Prostate gland (tissue), 2 donors: ENCODE measurements around the gene CD70.

ENCODE experiments used
- POLR2AphosphoS5 ChIP-seq: sonication (generic); formaldehyde crosslinking; IDR thresholded peaks from one replicate; pipeline ENCODE4 v1.6.1; 2017; ENCODE audit warnings: antibody characterized with exemption
- TF ChIP-seq, protein P1 (sequence below), 4 experiments: fragments of 200-600 bp in 2 of 4; fragments of 450-650 bp in 2 of 4; sonication (generic) in 2 of 4; IDR thresholded peaks; 1 replicate in 3 of 4; 2 replicates in 1 of 4; pipeline ENCODE4 v1.5.1; 2016 to 2019; ENCODE audit warnings: antibody characterized with exemption in 4 of 4, mild to moderate bottlenecking in 2 of 4, moderate library complexity in 2 of 4

DNA sequence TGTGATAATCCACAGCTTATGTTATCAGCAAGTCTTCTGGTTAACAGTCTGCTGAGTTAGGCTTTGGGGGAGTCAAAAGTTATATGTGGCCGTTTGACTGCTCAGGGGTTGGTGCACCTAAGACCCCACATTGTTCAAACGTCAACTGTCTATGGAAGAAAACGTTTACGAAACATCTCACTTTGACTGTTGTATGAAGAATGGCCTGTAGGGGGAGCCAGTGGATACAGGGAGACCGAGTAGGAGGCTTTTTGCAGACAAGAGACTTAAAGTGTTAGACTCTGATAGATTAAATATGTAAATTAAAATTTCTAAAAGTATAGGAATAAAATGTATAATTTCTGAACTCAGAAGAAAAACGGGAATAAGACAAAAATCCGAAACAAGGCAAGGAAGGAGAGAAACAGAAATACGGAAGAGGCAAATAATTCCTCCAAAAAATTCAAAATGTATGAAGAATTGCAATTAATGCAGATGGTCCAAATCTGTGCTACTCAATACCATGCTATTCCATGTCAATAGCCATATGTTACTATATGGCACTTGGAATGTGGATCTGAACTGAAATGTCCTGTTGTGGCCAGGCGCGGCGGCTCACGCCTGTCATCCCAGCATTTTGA, 41.2 kb upstream of the CD70 start:
- TF ChIP-seq POLR2AphosphoS5: peak; percentile 31
- TF ChIP-seq, protein P1, sequence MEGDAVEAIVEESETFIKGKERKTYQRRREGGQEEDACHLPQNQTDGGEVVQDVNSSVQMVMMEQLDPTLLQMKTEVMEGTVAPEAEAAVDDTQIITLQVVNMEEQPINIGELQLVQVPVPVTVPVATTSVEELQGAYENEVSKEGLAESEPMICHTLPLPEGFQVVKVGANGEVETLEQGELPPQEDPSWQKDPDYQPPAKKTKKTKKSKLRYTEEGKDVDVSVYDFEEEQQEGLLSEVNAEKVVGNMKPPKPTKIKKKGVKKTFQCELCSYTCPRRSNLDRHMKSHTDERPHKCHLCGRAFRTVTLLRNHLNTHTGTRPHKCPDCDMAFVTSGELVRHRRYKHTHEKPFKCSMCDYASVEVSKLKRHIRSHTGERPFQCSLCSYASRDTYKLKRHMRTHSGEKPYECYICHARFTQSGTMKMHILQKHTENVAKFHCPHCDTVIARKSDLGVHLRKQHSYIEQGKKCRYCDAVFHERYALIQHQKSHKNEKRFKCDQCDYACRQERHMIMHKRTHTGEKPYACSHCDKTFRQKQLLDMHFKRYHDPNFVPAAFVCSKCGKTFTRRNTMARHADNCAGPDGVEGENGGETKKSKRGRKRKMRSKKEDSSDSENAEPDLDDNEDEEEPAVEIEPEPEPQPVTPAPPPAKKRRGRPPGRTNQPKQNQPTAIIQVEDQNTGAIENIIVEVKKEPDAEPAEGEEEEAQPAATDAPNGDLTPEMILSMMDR (IDR thresholded peaks at IDR 0.05): peak; percentile 55 to 82 (median 80)
